HEK293 (cell line): Measurements from ENCODE around the gene IL12B.
A peak's percentile ranks its signal among the peaks of the same experiment; 100 is the strongest.

Experiments
- CTCF ChIA-PET: fragments of 350-600 bp; formaldehyde crosslinking; extraction: SDS; loops from one replicate; lab custom pipeline; 2021; ENCODE audit warnings: antibody characterized with exemption; lab: Yijun Ruan, JAX
- POLR2A ChIA-PET: fragments of 300-600 bp; formaldehyde crosslinking; extraction: SDS; loops from one replicate; lab custom pipeline; 2020; ENCODE audit warnings: antibody characterized with exemption, inconsistent platforms; lab: Yijun Ruan, JAX
- H3K27ac ChIP-seq: fragments of 200-500 bp; sonication (Bioruptor generic); 2 replicates; pipeline ENCODE4 v1.5.1; 2014; ENCODE audit warnings: low read depth, low read length, control low read depth, inconsistent platforms; ENCODE audit errors: extremely low read depth
- H3K36me3 ChIP-seq, 2 experiments: fragments of 200-500 bp in 1 of 2; sonication (Bioruptor generic) in 1 of 2; 1 replicate in 1 of 2; 2 replicates in 1 of 2; pipeline ENCODE4 v1.5.1; 2014 to 2017; ENCODE audit warnings: inconsistent platforms in 2 of 2, low read length in 2 of 2; ENCODE audit not compliant: control insufficient read depth in 2 of 2, insufficient read depth in 1 of 2
- H3K4me1 ChIP-seq: fragments of 200-500 bp; sonication (Bioruptor generic); 2 replicates; pipeline ENCODE4 v1.5.1; 2014; ENCODE audit warnings: mild to moderate bottlenecking, low read length, inconsistent platforms; ENCODE audit not compliant: control insufficient read depth, insufficient read depth
- H3K4me3 ChIP-seq: 2 replicates; pipeline ENCODE4 v1.5.1; 2011; ENCODE audit warnings: low read depth, mild to moderate bottlenecking, control low read depth, low read length, moderate library complexity
- H3K9me3 ChIP-seq: fragments of 200-500 bp; sonication (Bioruptor generic); 2 replicates; pipeline ENCODE4 v1.5.1; 2014; ENCODE audit warnings: low read depth, low read length, inconsistent platforms; ENCODE audit not compliant: control insufficient read depth, insufficient read depth
- CTCF ChIP-seq: fragments of 450-650 bp; formaldehyde crosslinking; IDR thresholded peaks from 2 replicates; pipeline ENCODE4 v1.5.1; 2016; ENCODE audit warnings: missing biosample characterization, missing genetic modification characterization
- ZNF239 ChIP-seq: fragments of 450-650 bp; formaldehyde crosslinking; IDR thresholded peaks from 2 replicates; pipeline ENCODE4 v1.5.1; 2016; ENCODE audit warnings: missing biosample characterization, missing genetic modification characterization
- ZNF341 ChIP-seq: fragments of 450-650 bp; formaldehyde crosslinking; IDR thresholded peaks from 2 replicates; pipeline ENCODE4; 2016; ENCODE audit warnings: low read depth, missing biosample characterization, missing genetic modification characterization
- ZNF449 ChIP-seq: fragments of 450-650 bp; formaldehyde crosslinking; IDR thresholded peaks from 2 replicates; pipeline ENCODE4 v1.5.1; 2017; ENCODE audit warnings: missing biosample characterization, mild to moderate bottlenecking, missing genetic modification characterization, moderate library complexity
- ZNF514 ChIP-seq: fragments of 450-650 bp; formaldehyde crosslinking; IDR thresholded peaks from 2 replicates; pipeline ENCODE4 v1.5.1; 2016; ENCODE audit warnings: missing biosample characterization, missing genetic modification characterization
- ZNF518A ChIP-seq: fragments of 450-650 bp; formaldehyde crosslinking; conservative IDR thresholded peaks from 2 replicates; pipeline ENCODE4 v1.5.1; 2016; ENCODE audit warnings: low read depth, missing biosample characterization, missing genetic modification characterization
- ZNF549 ChIP-seq: fragments of 450-650 bp; IDR thresholded peaks from 2 replicates; pipeline ENCODE4 v1.5.1; 2018; ENCODE audit warnings: missing biosample characterization, missing genetic modification characterization, mild to moderate bottlenecking, inconsistent platforms, moderate library complexity
- ZNF654 ChIP-seq: fragments of 450-650 bp; formaldehyde crosslinking; IDR thresholded peaks from 2 replicates; pipeline ENCODE4 v1.5.1; 2016; ENCODE audit warnings: low read depth, missing biosample characterization, missing genetic modification characterization
- ZNF768 ChIP-seq: fragments of 450-650 bp; formaldehyde crosslinking; IDR thresholded peaks from 2 replicates; pipeline ENCODE4 v1.5.1; 2018; ENCODE audit warnings: missing biosample characterization, mild to moderate bottlenecking, missing genetic modification characterization
- ZSCAN23 ChIP-seq: fragments of 450-650 bp; formaldehyde crosslinking; IDR thresholded peaks from 2 replicates; pipeline ENCODE4 v1.5.1; 2016; ENCODE audit warnings: missing biosample characterization, missing genetic modification characterization
- ZSCAN30 ChIP-seq: fragments of 450-650 bp; IDR thresholded peaks from 2 replicates; pipeline ENCODE4 v1.5.1; 2018; ENCODE audit warnings: missing biosample characterization, mild to moderate bottlenecking, missing genetic modification characterization, moderate library complexity
- TF ChIP-seq, protein P1 (sequence below): fragments of 450-650 bp; formaldehyde crosslinking; IDR thresholded peaks from 2 replicates; pipeline ENCODE4 v1.5.1; 2016; ENCODE audit warnings: missing biosample characterization, missing genetic modification characterization

The IL12B gene

GRCh38 chr5:159318448-159318847 is 11.8 kb downstream of the IL12B start (continued):
- TF ChIP-seq ZNF518A, result no peak
- no peak for TF ChIP-seq ZSCAN23
- TF ChIP-seq ZNF239, result no peak
- TF ChIP-seq, all 188 proteins: peak for 1

GRCh38 chr5:159317849-159318248 is 12.4 kb downstream of the IL12B start:
- Histone ChIP-seq H3K36me3 (no peaks in the 10 kb centered on the region), H3K4me3 (no peak overlapping the region), H3K9me3 (no peaks in the 10 kb centered on the region), H3K27ac (no peak overlapping the region), H3K4me1 (no peaks in the 10 kb centered on the region)
- ChIA-PET POLR2A (no interaction called here), CTCF (interaction anchor here (0.6 to 3.5 kb wide), 15 partner anchors 7 to 1076 kb away, joined by 3 to 68 read pairs (median 4); partner anchors contain the start of gene IL12B)
- TF ChIP-seq ZNF449 (tag by site-specific recombination) (peak; percentile 95), ZNF549 (tag by site-specific recombination) (no peak)

GRCh38 chr5:159316519-159317383 is 13.5 kb downstream of the IL12B start:
- no peaks in the 10 kb centered on the region for H3K9me3 ChIP-seq
- TF ChIP-seq CTCF (tag by site-specific recombination) (peak; percentile 73), ZNF654 (tag by site-specific recombination) (peak; percentile 73), ZNF768 (tag by site-specific recombination) (0 out of 2 replicates have a peak, but pooled peaks have one; percentile 11), ZNF514 (tag by site-specific recombination) (no peak), ZSCAN30 (tag by site-specific recombination) (0 out of 2 replicates have a peak, but pooled peaks have one; percentile 23), ZNF341 (no peak)
- TF ChIP-seq, protein P1, sequence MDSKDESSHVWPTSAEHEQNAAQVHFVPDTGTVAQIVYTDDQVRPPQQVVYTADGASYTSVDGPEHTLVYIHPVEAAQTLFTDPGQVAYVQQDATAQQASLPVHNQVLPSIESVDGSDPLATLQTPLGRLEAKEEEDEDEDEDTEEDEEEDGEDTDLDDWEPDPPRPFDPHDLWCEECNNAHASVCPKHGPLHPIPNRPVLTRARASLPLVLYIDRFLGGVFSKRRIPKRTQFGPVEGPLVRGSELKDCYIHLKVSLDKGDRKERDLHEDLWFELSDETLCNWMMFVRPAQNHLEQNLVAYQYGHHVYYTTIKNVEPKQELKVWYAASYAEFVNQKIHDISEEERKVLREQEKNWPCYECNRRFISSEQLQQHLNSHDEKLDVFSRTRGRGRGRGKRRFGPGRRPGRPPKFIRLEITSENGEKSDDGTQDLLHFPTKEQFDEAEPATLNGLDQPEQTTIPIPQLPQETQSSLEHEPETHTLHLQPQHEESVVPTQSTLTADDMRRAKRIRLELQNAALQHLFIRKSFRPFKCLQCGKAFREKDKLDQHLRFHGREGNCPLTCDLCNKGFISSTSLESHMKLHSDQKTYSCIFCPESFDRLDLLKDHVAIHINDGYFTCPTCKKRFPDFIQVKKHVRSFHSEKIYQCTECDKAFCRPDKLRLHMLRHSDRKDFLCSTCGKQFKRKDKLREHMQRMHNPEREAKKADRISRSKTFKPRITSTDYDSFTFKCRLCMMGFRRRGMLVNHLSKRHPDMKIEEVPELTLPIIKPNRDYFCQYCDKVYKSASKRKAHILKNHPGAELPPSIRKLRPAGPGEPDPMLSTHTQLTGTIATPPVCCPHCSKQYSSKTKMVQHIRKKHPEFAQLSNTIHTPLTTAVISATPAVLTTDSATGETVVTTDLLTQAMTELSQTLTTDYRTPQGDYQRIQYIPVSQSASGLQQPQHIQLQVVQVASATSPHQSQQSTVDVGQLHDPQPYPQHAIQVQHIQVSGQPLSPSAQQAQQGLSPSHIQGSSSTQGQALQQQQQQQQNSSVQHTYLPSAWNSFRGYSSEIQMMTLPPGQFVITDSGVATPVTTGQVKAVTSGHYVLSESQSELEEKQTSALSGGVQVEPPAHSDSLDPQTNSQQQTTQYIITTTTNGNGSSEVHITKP, result peak; percentile 48; the same call in 1 of the 2 replicates
- no peak overlapping the region for H3K4me3 ChIP-seq
- H3K4me1 ChIP-seq, result no peaks in the 10 kb centered on the region
- CTCF ChIA-PET, result interaction anchor here (0.7 to 3.5 kb wide), 30 partner anchors 8 to 1078 kb away, joined by 3 to 68 read pairs (median 4); partner anchors contain the start of gene IL12B
- POLR2A ChIA-PET, result interaction anchor here (1.0 to 1.2 kb wide), 2 partner anchors 30 to 160 kb away, joined by 3 to 4 read pairs; no protein-coding TSS in a partner anchor
- no peak overlapping the region for H3K27ac ChIP-seq
- H3K36me3 ChIP-seq, result no peaks in the 10 kb centered on the region
